Raji (cell line): ENCODE measurements around the gene ZNF524.

Experiments used
- POLR2A ChIP-seq: IDR thresholded peaks from 2 replicates; pipeline ENCODE4 v1.6.1; 2011; ENCODE audit warnings: low read depth, low read length, control low read depth; ENCODE audit not compliant: insufficient read depth

ZNF524 gene

GRCh38 chr19:55605637-55606470 is 5.8 kb downstream of the ZNF524 start, which contains the start of gene ZNF865:
Gene ZNF865 (plus strand): TSS chr19:55605647. CDS start chr19:55613619, 7,972 bp downstream.
- peak; percentile 35; the same call in 1 of the 2 replicates for TF ChIP-seq POLR2A

GRCh38 chr19:55606471-55606787 is 6.3 kb downstream of the ZNF524 start:
- TF ChIP-seq POLR2A: no peak

GRCh38 chr19:55606817-55607216 is 6.7 kb downstream of the ZNF524 start:
- TF ChIP-seq POLR2A: no peak

- no peak for TF ChIP-seq POLR2A
Measured at GRCh38 chr19:55609326-55609725, 9.2 kb downstream of the ZNF524 start.

GRCh38 chr19:55611300-55611982 is 11.4 kb downstream of the ZNF524 start:
- TF ChIP-seq POLR2A: no peak

- TF ChIP-seq POLR2A: no peak
Measured at GRCh38 chr19:55611983-55612645, 12.0 kb downstream of the ZNF524 start.

GRCh38 chr19:55613396-55613795 is 13.3 kb downstream of the ZNF524 start:
- no peak for TF ChIP-seq POLR2A

GRCh38 chr19:55613930-55614710 is 14.0 kb downstream of the ZNF524 start:
- TF ChIP-seq POLR2A: no peak

GRCh38 chr19:55614711-55615542 is 14.8 kb downstream of the ZNF524 start:
- TF ChIP-seq POLR2A: no peak

- no peak for TF ChIP-seq POLR2A
Measured at GRCh38 chr19:55615543-55616394, 15.7 kb downstream of the ZNF524 start.

- TF ChIP-seq POLR2A: no peak
Measured at GRCh38 chr19:55616395-55616875, 16.3 kb downstream of the ZNF524 start.

- TF ChIP-seq POLR2A: no peak
Measured at GRCh38 chr19:55617426-55617825, 17.3 kb downstream of the ZNF524 start.

- TF ChIP-seq POLR2A: no peak
Measured at GRCh38 chr19:55618426-55618825, 18.3 kb downstream of the ZNF524 start.

- TF ChIP-seq POLR2A: no peak
Measured at GRCh38 chr19:55619286-55619685, 19.2 kb downstream of the ZNF524 start.
